Activated T-cell treated with anti-CD3 and anti-CD28 coated beads for 48 hours (primary cell): Measurements from ENCODE around the gene MOCOS.

Experiments used
- DNase-seq: peaks from one replicate; pipeline ENCODE4 v3.0.0-alpha.2; 2020; ENCODE audit warnings: low read depth

Gene MOCOS

DNA sequence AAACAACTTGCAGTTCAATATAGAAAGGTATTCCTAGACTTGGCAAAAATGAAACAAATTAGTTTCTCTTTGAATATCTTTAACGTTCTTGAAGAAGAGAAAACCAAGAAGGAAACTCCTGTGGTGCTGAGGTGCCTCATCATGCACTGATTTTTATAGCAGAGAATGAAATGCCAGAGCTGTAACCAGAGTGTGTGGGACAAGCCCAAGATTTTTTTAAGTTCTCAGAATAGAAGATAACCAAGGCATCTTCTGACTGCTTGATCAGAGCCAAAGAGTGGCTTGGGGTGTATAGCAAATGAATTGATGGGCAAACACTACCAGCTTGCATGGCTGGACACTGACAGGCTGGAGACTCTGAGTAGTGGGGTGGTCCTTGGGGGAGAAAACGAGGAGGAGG lies 118.1 kb downstream of the MOCOS start:
- DNase-seq = no peak

- no peak for DNase-seq
These were observed 120.2 kb downstream of the MOCOS start for GRCh38 chr18:36307513-36307912.

- DNase-seq = no peak
These were observed 121.6 kb downstream of the MOCOS start for GRCh38 chr18:36308711-36309435.

GRCh38 chr18:36309436-36310391 lies 122.4 kb downstream of the MOCOS start:
- DNase-seq = no peak

DNA sequence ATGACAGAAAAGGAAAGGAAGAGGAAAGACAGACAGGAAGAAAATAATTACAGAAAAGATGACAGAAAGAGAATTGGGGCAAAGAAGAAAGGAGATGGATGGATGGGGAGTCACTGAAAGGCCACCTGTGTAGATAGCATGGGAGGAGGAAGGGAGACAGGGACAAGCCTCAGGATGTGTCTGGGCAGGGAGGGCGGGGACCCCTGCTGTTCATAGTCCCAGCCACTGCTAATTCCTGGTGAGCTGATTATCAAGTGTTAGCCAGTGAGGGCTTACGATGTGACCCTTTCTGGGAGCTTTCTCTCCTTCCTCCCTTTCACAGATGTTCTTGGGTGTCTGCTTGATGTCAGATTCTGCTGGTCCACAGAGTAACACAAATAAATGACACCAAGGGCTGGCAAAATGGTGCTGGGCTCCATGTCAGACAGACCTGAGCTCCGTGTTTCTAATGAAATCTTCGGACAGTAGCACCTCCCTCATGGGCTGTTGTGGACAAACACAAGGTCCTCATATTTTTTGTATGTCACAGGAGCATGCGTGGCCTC lies 123.8 kb downstream of the MOCOS start:
- no peak for DNase-seq

DNA sequence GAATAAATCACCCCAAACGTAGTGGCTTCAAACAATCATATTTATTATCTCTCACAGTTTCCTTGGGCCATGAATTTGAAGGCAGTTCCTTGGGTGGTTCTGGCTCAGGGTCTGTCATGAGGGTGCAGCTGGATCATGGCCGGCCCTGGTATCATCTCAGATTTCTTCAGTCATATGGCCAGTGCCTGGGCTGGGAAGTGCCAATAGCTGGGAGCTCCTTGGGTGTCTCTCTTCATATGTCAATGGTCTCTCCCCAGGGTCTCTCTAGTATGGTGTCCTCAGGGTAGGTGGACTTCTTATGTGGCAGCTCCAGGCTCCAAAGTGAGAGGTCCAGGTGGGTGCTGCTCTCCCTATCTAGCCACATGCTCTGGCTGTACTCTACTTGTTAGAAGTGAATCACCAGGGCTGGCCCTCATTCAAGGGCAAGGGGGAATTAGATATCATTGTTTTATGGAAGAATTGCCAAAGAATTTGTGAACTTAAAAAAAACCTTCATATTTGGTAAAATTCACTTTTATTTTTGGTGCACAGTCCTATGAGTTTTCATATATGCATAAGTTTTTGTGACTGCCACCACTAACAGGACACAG lies 125.6 kb downstream of the MOCOS start:
- DNase-seq = no peak

DNA sequence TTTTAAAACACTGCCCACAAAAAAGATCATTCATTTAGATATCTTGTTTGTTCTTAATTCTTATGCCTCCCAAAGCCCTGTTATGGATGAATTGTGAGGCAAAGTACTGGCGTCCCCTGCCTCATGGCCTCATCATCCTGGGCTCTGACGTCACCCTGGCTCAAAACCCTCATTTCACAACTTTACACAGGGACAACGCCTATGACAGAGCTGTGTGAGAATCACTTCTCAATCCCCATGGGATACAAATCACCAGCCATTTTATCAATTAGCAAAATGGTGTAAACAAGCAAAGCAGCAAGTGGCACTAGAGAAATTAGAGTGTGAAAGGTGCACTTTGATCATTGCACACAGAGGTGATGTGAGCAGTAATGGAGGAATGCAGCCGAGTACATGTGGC lies 126.8 kb downstream of the MOCOS start:
- no peak for DNase-seq

- DNase-seq = no peak
These were observed 127.5 kb downstream of the MOCOS start for GRCh38 chr18:36314754-36315153.

GRCh38 chr18:36315736-36316135 lies 128.4 kb downstream of the MOCOS start:
- no peak for DNase-seq

GRCh38 chr18:36316246-36316645 lies 128.9 kb downstream of the MOCOS start:
- no peak for DNase-seq
